GM10248 (cell line): ENCODE data around the gene CFHR5.
"Not testable (repeated sequence)": the region's sequence is repeated elsewhere in the genome, so short reads cannot be mapped to it uniquely, and the experiment has no call there.

Source experiments
- CTCF ChIA-PET: fragments of 300-600 bp; sonication (Branson Sonifier 250); formaldehyde crosslinking; extraction: SDS; loops from one replicate; lab custom pipeline; 2021; ENCODE audit warnings: antibody characterized with exemption; lab: Yijun Ruan, JAX
- POLR2A ChIA-PET: fragments of 350-650 bp; sonication (Branson Sonifier 250); formaldehyde crosslinking; extraction: SDS; loops from one replicate; lab custom pipeline; 2020; ENCODE audit warnings: antibody characterized with exemption; lab: Yijun Ruan, JAX
- DNase-seq: peaks from one replicate; pipeline ENCODE4 v3.0.0; 2012; ENCODE audit errors: extremely low spot score
- TF ChIP-seq, protein P1 (sequence below): IDR thresholded peaks from 2 replicates; pipeline ENCODE4 v1.5.1; 2012; ENCODE audit warnings: mild to moderate bottlenecking, low read depth; ENCODE audit errors: extremely low read depth, missing control alignments, control extremely low read depth

CFHR5 gene

GRCh38 chr1:196960854-196961253 is 16.5 kb upstream of the CFHR5 start:
- TF ChIP-seq, protein P1, sequence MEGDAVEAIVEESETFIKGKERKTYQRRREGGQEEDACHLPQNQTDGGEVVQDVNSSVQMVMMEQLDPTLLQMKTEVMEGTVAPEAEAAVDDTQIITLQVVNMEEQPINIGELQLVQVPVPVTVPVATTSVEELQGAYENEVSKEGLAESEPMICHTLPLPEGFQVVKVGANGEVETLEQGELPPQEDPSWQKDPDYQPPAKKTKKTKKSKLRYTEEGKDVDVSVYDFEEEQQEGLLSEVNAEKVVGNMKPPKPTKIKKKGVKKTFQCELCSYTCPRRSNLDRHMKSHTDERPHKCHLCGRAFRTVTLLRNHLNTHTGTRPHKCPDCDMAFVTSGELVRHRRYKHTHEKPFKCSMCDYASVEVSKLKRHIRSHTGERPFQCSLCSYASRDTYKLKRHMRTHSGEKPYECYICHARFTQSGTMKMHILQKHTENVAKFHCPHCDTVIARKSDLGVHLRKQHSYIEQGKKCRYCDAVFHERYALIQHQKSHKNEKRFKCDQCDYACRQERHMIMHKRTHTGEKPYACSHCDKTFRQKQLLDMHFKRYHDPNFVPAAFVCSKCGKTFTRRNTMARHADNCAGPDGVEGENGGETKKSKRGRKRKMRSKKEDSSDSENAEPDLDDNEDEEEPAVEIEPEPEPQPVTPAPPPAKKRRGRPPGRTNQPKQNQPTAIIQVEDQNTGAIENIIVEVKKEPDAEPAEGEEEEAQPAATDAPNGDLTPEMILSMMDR, result no peak
- ChIA-PET POLR2A (no interaction called here), CTCF (interaction anchor here (1.9 kb wide), 1 partner anchor 9 kb away, joined by 5 read pairs; no protein-coding TSS in a partner anchor)
- DNase-seq, result no peak

DNA sequence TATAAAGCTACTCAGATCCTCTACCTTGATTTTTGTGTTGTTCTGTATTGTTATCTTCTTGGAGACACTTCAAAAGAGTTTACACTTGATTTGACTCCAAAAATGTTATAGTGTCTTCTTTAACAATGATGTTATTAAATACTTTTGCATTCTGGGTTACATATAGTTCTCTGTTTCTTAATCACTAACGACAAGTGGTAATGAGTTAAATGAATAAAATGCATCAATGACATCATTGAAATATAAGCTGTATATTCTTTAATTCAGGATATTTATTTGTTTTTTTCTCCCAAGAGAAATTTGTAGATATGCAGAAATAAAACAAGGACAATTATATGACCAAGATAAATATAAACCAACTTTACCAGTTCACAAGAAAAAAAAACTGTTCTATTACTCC is 7.2 kb upstream of the CFHR5 start:
- TF ChIP-seq, protein P1, result no peak
- DNase-seq, result no peak
- POLR2A ChIA-PET, result no interaction called here
- CTCF ChIA-PET, result interaction anchor here (0.8 to 1.5 kb wide), 2 partner anchors 9 to 10 kb away, joined by 3 to 5 read pairs; no protein-coding TSS in a partner anchor

- POLR2A ChIA-PET, result no interaction called here
- TF ChIP-seq, protein P1, result no peak
- no peak for DNase-seq
- CTCF ChIA-PET, result no interaction called here
Observed at GRCh38 chr1:196976278-196976677, 1.1 kb upstream of the CFHR5 start.

DNA sequence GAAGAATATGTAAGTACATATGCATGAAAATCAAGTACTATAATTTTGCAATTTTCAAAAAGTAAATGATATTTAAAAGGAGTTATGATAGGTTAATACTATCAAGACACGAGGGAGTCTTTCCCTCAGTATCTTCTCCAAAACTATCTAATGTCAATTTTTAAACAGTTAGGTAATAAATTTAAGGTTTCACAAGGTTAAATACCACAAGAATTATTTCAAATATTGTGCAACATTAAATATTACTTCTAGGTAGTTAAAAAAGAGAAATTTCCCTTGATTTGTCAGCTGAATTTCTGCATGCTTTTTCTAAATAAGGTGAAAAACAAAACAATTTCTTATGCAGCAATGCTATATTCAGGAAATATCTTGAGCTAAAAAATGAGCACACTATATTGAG is 3.5 kb downstream of the CFHR5 start:
- CTCF ChIA-PET, result no interaction called here
- TF ChIP-seq, protein P1, result no peak

DNA sequence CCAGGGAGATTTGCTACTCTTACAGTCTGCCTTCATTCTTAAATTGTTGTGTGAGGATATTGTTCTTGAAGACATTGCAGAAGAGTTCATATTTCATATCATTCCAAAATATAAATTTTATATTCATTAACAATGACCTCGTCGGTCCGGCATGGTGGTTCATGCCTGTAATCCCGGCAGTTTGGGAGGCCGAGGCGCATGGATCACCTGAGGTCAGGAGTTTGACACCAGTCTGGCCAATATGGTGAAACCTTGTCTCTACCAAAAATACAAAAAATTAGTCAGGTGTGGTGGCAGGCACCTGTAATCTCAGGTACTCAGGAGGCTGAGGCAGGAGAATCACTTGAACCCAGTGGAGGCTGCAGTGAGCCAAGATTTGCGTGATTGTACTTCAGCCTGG is 4.9 kb downstream of the CFHR5 start:
- CTCF ChIA-PET, result interaction anchor here (1.0 kb wide), 1 partner anchor 16 kb away, joined by 3 read pairs; no protein-coding TSS in a partner anchor
- POLR2A ChIA-PET, DNase-seq: not testable (repeated sequence)

More for the DNA sequence above, 3.5 kb downstream of the CFHR5 start:
- POLR2A ChIA-PET, result no interaction called here
- DNase-seq, result no peak

DNA sequence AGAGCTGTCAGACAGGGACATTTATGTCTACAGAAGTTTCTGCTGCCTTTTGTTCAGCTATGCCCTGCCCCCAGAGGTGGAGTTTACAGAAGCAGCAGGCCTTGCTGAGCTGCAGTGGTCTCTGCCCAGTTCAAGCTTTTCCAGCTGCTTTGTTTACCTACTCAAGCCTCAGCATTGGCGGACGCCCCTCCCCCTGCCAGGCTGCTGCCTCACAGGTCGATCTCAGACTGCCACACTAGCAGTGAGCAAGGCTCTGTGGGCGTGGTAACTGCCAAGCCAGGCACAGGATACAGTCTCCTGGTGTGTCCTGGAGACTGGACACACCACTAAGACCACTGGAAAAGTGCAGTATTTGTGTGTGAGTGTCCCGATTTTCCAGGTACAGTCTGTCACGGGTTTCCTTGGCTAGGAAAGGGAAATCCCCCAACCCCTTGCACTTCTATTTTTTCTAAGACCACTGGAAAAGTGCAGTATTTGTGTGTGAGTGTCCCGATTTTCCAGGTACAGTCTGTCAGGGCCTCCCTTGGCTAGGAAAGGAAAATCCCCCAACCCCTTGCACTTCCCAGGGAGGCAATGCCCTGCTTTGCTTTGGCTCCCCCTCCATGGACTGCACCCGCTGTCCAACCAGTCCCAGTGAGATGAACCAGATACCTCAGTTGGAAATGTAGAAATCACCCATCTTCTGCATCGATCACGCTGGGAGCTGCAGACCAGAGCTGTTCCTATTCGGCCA is 14.7 kb downstream of the CFHR5 start:
- POLR2A ChIA-PET, result interaction anchor here (0.6 kb wide), 2 partner anchors 15 to 198 kb away, joined by 4 read pairs; partner anchors contain the start of gene CFHR5

GRCh38 chr1:196993916-196994315 is 16.6 kb downstream of the CFHR5 start:
- no peak for DNase-seq
- TF ChIP-seq, protein P1, result no peak
- ChIA-PET CTCF (interaction anchor here (1.7 kb wide), 1 partner anchor 9 kb away, joined by 4 read pairs; no protein-coding TSS in a partner anchor), POLR2A (no interaction called here)

More for the DNA sequence above, 14.7 kb downstream of the CFHR5 start:
- CTCF ChIA-PET, result interaction anchor here (0.7 to 1.5 kb wide), 2 partner anchors 17 to 29 kb away, joined by 3 to 4 read pairs; no protein-coding TSS in a partner anchor
- DNase-seq, result not testable (repeated sequence)
